ENCODE results near the gene SSR4. TPM values are rescaled to one million over a fixed set of nuclear protein-coding genes. Genes with fewer than 3 reads are reported as not detected.

The SSR4 gene
- total and polyA plus RNA-seq, 8 donors: 153 to 327 (median 180) TPM

DNA sequence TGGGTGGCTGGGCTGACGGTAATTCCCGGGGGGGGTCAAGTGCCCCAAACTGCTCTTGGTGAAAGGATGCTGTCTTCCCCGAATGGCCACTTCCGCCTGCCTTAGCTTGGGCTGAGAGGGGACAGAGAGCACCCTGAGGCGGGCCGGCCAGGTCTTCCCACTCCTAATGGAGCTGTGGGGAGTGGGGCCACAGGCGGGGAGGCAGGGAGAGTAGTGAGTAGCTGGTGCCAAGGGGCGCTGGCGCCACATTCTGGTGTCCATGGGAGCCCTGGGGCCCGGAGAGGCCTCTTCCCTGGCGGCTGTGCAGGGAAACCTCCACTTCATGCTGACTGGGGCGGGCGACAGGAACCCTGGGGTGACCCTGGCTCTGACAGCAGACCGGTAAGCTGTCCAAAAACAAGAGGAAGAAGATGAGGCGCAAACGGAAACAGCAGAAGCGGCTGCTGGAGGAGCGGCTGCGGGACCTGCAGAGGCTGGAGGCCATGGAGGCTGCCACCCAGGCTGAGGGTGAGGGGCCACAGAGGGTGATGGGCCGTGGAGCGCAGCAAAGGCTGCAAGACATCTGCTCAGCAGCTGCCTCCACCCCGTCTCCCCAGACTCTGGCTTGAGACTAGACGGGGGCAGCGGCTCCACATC, 11.0 kb upstream of the SSR4 start:
- no peak overlapping the region for H3K4me3 ChIP-seq
- H3K9me3 ChIP-seq: no peaks in the 10 kb centered on the region
- H3K27me3 ChIP-seq: peaks cover 0 to 32% of the 10 kb centered on the region in 2 donors
- intact Hi-C loops (cut with DNase I): no loop called here
- no peak overlapping the region for H3K27ac ChIP-seq
- TF ChIP-seq, protein P1, sequence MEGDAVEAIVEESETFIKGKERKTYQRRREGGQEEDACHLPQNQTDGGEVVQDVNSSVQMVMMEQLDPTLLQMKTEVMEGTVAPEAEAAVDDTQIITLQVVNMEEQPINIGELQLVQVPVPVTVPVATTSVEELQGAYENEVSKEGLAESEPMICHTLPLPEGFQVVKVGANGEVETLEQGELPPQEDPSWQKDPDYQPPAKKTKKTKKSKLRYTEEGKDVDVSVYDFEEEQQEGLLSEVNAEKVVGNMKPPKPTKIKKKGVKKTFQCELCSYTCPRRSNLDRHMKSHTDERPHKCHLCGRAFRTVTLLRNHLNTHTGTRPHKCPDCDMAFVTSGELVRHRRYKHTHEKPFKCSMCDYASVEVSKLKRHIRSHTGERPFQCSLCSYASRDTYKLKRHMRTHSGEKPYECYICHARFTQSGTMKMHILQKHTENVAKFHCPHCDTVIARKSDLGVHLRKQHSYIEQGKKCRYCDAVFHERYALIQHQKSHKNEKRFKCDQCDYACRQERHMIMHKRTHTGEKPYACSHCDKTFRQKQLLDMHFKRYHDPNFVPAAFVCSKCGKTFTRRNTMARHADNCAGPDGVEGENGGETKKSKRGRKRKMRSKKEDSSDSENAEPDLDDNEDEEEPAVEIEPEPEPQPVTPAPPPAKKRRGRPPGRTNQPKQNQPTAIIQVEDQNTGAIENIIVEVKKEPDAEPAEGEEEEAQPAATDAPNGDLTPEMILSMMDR (IDR thresholded peaks at IDR 0.05): no peak
- no peaks in the 10 kb centered on the region for H3K4me1 ChIP-seq
- no peak for DNase-seq
- H3K36me3 ChIP-seq: peaks cover 0 to 52% of the 10 kb centered on the region in 2 donors
- ATAC-seq: no peak

DNA sequence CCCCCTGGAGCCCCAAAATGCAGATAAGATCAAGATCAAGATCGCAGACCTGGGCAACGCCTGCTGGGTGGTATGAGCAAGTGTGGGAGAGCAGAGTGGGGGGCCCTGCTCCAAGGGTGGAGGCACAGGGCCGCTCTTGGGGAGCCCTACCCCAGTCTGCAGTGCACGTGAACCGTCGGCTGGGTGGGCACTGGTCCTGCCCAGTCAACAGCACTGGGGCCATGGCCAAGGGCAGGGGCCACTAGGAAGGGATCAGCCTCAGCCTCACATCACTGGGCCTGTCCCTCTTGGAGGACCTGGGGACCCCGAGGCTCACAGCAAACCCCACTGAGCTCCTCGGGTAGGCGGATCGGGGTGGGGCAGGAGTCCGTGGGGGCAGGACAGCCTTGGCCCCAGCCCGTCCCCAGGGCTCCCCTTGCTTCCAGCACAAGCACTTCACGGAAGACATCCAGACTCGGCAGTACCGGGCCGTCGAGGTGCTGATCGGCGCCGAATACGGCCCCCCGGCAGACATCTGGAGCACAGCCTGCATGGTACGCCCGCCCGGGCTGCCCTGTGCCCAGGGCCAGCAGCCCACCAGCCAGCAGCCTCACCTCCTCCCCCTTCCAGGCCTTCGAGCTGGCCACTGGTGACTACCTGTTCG, 10.0 kb upstream of the SSR4 start:
- H3K27ac ChIP-seq: no peak overlapping the region
- H3K9me3 ChIP-seq: no peaks in the 10 kb centered on the region
- H3K4me3 ChIP-seq: no peak overlapping the region
- peaks cover 0 to 25% of the 10 kb centered on the region in 2 donors for H3K27me3 ChIP-seq
- ATAC-seq (no peak), DNase-seq (no peak)
- peaks cover 0 to 62% of the 10 kb centered on the region in 2 donors for H3K36me3 ChIP-seq
- no peaks in the 10 kb centered on the region for H3K4me1 ChIP-seq
- TF ChIP-seq, protein P1 (IDR thresholded peaks at IDR 0.05): no peak
- intact Hi-C loops (cut with DNase I): no loop called here

DNA sequence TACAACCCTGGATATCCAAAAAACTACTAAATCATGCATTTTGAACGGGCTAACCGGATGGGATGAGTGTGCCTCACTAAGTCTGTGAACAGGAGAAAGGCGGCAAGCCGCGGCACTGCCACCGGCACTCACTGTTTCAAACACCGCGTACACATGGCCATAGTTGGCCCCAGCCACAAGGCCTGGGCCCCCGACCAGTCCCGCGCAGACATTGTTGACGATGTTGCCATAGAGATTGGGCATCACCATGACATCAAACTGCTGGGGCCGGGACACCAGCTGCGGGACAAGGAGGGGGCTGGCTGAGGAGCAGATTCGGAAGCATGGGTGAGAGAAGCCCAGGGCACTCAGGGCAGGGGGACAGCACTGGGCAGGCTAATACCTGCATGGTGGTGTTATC, 7.8 kb upstream of the SSR4 start:
- intact Hi-C loops (cut with DNase I): no loop called here
- no peak for DNase-seq
- H3K9me3 ChIP-seq: no peaks in the 10 kb centered on the region
- no peak for ATAC-seq
- H3K36me3 ChIP-seq: peaks cover 0 to 76% of the 10 kb centered on the region in 2 donors
- no peak overlapping the region for H3K27ac ChIP-seq
- TF ChIP-seq, protein P1 (IDR thresholded peaks at IDR 0.05): no peak
- H3K27me3 ChIP-seq: peaks cover 0 to 3% of the 10 kb centered on the region in 2 donors
- H3K4me1 ChIP-seq: no peaks in the 10 kb centered on the region
- no peak overlapping the region for H3K4me3 ChIP-seq

DNA sequence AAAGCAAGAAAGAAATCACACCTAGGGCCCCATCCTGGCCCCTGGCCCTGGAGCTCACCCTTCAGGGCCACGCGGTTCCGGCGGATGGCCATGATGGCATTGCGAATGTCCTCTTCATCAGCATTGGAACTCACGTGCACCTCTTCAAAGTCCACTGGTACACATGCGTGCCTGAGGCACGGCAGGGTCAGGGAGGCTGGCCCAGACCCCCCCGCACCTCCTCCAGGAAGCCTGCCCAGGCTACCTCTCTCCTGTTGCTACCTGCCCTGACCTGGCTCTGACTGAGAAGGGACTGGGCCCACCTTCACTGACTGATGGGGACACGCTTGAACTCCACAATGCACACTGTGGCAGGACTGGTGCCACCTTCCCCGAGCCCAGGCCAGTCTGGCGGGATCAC, 4.8 kb upstream of the SSR4 start:
- no peak overlapping the region for H3K27ac ChIP-seq
- DNase-seq: no peak
- no peak for ATAC-seq
- intact Hi-C loops (cut with DNase I): no loop called here
- H3K36me3 ChIP-seq: peaks cover 0 to 62% of the 10 kb centered on the region in 2 donors
- H3K4me3 ChIP-seq: no peak overlapping the region
- TF ChIP-seq, protein P1 (IDR thresholded peaks at IDR 0.05): no peak
- no peaks in the 10 kb centered on the region for H3K9me3 ChIP-seq
- no peaks in the 10 kb centered on the region for H3K27me3 ChIP-seq
- H3K4me1 ChIP-seq: peaks cover 0 to 15% of the 10 kb centered on the region in 2 donors

DNA sequence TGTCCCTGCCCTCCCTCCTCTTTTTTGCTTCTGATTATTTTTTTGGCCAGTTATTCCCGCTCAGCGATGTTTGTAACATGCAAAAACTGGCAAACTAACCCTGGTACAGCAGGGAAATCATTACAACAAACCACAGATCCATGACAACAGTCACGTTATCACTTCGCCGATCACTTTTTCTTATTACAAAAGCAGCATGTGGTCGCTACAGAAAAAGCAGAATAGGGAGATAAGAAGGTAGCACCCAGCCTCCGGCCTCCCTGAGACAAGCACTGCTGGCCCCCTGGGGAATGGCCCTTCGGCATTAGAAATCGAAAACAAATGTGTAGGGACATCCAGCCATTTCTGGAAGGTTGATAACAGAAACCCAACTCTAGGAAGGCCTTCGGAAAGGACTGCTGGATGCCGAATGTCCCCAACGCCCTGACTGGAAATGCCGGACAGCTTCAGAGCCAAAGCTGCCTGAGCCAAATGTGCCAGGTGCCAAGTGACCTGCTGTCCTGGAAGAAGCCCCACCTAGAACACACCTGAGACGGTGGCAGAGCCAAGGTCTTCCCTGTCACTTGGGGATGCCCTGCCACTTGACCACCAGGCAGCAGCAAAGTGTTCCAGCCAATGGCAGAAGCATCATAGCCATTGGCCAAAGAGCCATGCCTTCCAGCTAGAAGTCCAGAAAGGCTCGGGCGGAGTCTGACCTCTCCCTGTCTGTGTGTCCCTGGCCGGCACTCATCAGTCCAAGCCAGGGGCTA, 3.2 kb upstream of the SSR4 start:
- H3K4me1 ChIP-seq: peaks cover 0 to 29% of the 10 kb centered on the region in 2 donors
- no peaks in the 10 kb centered on the region for H3K27me3 ChIP-seq
- H3K4me3 ChIP-seq: no peak overlapping the region
- H3K27ac ChIP-seq: no peak overlapping the region
- peaks cover 0 to 45% of the 10 kb centered on the region in 2 donors for H3K36me3 ChIP-seq
- ATAC-seq (no peak), DNase-seq (no peak)
- no peaks in the 10 kb centered on the region for H3K9me3 ChIP-seq
- intact Hi-C loops (cut with DNase I): no loop called here
- TF ChIP-seq, protein P1 (IDR thresholded peaks at IDR 0.05): no peak
